GM20000 (cell line): ENCODE data around the gene PCDHGB6.
"Not testable (repeated sequence)": the region's sequence is repeated elsewhere in the genome, so short reads cannot be mapped to it uniquely, and the experiment has no call there.

Experiments used
- DNase-seq: peaks from one replicate; pipeline ENCODE4 v3.0.0; 2012; ENCODE audit warnings: low spot score
- TF ChIP-seq, protein P1 (sequence below): IDR thresholded peaks from 2 replicates; pipeline ENCODE4 v1.5.1; 2012; ENCODE audit warnings: mild to moderate bottlenecking, control low read depth; ENCODE audit errors: extremely low read depth, missing control alignments

The PCDHGB6 gene

GRCh38 chr5:141409598-141410306, 1.9 kb downstream of the PCDHGB6 start:
- no peak for DNase-seq
- TF ChIP-seq, protein P1, sequence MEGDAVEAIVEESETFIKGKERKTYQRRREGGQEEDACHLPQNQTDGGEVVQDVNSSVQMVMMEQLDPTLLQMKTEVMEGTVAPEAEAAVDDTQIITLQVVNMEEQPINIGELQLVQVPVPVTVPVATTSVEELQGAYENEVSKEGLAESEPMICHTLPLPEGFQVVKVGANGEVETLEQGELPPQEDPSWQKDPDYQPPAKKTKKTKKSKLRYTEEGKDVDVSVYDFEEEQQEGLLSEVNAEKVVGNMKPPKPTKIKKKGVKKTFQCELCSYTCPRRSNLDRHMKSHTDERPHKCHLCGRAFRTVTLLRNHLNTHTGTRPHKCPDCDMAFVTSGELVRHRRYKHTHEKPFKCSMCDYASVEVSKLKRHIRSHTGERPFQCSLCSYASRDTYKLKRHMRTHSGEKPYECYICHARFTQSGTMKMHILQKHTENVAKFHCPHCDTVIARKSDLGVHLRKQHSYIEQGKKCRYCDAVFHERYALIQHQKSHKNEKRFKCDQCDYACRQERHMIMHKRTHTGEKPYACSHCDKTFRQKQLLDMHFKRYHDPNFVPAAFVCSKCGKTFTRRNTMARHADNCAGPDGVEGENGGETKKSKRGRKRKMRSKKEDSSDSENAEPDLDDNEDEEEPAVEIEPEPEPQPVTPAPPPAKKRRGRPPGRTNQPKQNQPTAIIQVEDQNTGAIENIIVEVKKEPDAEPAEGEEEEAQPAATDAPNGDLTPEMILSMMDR: no peak

DNA sequence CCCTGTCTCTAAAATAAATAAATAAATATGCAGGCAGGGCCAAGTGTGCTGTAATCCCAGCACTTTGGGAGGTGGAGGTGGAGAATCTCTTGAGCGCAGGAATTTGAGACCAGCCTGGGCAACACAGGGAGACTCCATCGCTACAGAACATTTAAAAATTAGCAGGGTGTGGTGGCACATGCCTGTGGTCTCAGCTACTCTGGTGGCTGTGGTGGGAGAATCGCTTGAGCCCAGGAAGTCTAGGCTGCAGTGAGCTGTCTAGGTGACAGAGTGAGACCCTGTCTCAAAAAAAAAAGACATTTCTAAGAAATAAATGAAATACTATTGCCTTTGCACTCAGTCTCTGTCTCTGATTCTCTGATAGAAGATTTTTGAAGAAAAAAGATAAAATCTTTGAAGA, 3.8 kb downstream of the PCDHGB6 start:
- TF ChIP-seq, protein P1: no peak
- no peak for DNase-seq

GRCh38 chr5:141412854-141413539, 5.2 kb downstream of the PCDHGB6 start, which contains the start of gene PCDHGA10:
PCDHGA10 (plus strand) TSS chr5:141412987; CDS start chr5:141413176, 189 bp downstream.
- TF ChIP-seq, protein P1: peak; percentile 76
- peak; percentile 88 for DNase-seq

DNA sequence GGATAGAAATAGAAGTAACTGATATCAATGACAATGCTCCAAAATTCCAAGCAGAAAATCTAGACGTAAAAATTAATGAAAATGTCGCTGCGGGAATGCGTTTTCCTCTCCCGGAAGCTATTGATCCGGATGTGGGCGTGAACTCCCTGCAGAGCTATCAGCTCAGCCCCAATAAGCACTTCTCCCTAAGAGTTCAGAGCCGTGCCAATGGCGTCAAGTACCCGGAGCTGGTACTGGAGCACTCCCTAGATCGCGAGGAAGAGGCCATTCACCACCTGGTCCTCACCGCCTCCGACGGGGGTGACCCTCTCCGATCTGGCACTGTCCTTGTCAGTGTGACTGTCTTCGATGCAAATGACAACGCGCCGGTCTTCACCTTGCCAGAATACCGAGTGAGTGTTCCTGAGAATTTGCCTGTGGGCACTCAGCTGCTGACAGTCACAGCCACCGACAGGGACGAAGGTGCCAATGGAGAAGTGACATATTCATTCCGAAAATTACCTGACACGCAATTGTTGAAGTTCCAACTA, 5.8 kb downstream of the PCDHGB6 start:
- TF ChIP-seq, protein P1: no peak
- DNase-seq: no peak

DNA sequence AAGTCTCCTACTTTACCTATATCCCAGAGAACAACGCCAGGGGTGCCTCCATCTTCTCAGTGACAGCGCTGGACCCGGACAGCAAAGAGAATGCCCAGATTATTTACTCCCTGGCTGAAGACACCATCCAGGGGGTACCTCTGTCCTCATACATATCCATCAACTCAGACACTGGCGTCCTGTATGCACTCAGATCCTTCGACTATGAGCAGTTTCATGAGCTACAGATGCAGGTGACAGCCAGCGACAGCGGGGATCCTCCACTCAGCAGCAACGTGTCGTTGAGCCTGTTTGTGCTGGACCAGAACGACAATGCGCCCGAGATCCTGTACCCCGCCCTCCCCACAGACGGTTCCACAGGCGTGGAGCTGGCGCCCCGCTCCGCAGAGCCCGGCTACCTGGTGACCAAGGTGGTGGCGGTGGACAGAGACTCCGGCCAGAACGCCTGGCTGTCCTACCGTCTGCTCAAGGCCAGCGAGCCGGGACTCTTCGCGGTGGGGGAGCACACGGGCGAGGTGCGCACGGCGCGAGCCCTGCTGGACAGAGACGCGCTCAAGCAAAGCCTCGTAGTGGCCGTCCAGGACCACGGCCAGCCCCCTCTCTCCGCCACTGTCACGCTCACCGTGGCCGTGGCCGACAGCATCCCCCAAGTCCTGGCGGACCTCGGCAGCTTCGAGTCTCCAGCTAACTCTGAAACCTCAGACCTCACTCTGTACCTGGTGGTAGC, 6.9 kb downstream of the PCDHGB6 start:
- DNase-seq: not testable (repeated sequence)

- not testable (repeated sequence) for DNase-seq
Observed at GRCh38 chr5:141415275-141415618, 7.4 kb downstream of the PCDHGB6 start.

- DNase-seq: peak; percentile 88
- TF ChIP-seq, protein P1: peak; percentile 91
Observed at GRCh38 chr5:141417494-141418172, 9.8 kb downstream of the PCDHGB6 start, which contains the start of gene PCDHGB7. PCDHGB7 (plus strand) TSS chr5:141417677; CDS start chr5:141417860, 183 bp downstream.
